Measurements from ENCODE around the gene COA8. TPM values are rescaled to one million over a fixed set of nuclear protein-coding genes. Genes with fewer than 3 reads are reported as not detected.

COA8 gene
- total and polyA plus RNA-seq, 2 of the 13 experiments (the other 11 are each of a cell fraction or from before 2014, with no cell fraction given) = 10.9 to 25.1 TPM

GRCh38 chr14:103628684-103629502 lies 66.1 kb downstream of the COA8 start, which contains the start of gene KLC1 (continued):
- TF ChIP-seq PAXIP1 (CRISPR knock-in tag; conservative IDR thresholded peaks at IDR 0.05) = 0 out of 2 replicates have a peak, but pooled peaks have one; percentile 30
- TF ChIP-seq ZNF451 (CRISPR knock-in tag; IDR thresholded peaks at IDR 0.05) = no peak
- TF ChIP-seq TCF12 (IDR thresholded peaks at IDR 0.05) = no peak
- TF ChIP-seq TCF12 (CRISPR knock-in tag; IDR thresholded peaks at IDR 0.05) = no peak; the same call in 1 of the 2 replicates
- TF ChIP-seq ZSCAN9 (CRISPR knock-in tag; IDR thresholded peaks at IDR 0.05; ENCODE audit: borderline replicate concordance) = peak; percentile 37; the same call in 1 of the 2 replicates
- TF ChIP-seq NCOA1 (CRISPR knock-in tag; IDR thresholded peaks at IDR 0.05) = no peak
- TF ChIP-seq ZNF674 (CRISPR knock-in tag; IDR thresholded peaks at IDR 0.05; ENCODE audit: low read depth) = 0 out of 2 replicates have a peak, but pooled peaks have one; percentile 68
- no peak for TF ChIP-seq RORA (CRISPR knock-in tag; IDR thresholded peaks at IDR 0.05)
- peak; percentile 37; the same call in 1 of the 2 replicates for TF ChIP-seq BRCA1 (CRISPR knock-in tag; IDR thresholded peaks at IDR 0.05)
- TF ChIP-seq ZGPAT (CRISPR knock-in tag; IDR thresholded peaks at IDR 0.05) = no peak; the same call in 1 of the 2 replicates
- TF ChIP-seq PPARG (CRISPR knock-in tag; conservative IDR thresholded peaks at IDR 0.05) = no peak
- TF ChIP-seq HOXA7 (CRISPR knock-in tag; IDR thresholded peaks at IDR 0.05) = no peak
- TF ChIP-seq ZNF235 (CRISPR knock-in tag; IDR thresholded peaks at IDR 0.05; ENCODE audit: borderline replicate concordance) = 0 out of 2 replicates have a peak, but pooled peaks have one; percentile 36
- peak; percentile 56; the same call in 1 of the 2 replicates for TF ChIP-seq TFDP1 (CRISPR knock-in tag; IDR thresholded peaks at IDR 0.05; ENCODE audit: borderline replicate concordance)
- TF ChIP-seq ZNF441 (CRISPR knock-in tag; IDR thresholded peaks at IDR 0.05; ENCODE audit: borderline replicate concordance) = peak; percentile 25; the same call in 1 of the 2 replicates
- TF ChIP-seq ZNF207 (IDR thresholded peaks at IDR 0.05; ENCODE audit: borderline replicate concordance) = no peak
- peak; percentile 52; the same call in 1 of the 2 replicates for TF ChIP-seq ZBTB3 (CRISPR knock-in tag; IDR thresholded peaks at IDR 0.05; ENCODE audit: borderline replicate concordance, low read depth)
- 0 out of 2 replicates have a peak, but pooled peaks have one; percentile 20 for TF ChIP-seq NRL (CRISPR knock-in tag; IDR thresholded peaks at IDR 0.05; ENCODE audit: borderline replicate concordance)
- peak; percentile 70; the same call in 1 of the 2 replicates for TF ChIP-seq ZNF574 (CRISPR knock-in tag; IDR thresholded peaks at IDR 0.05)

Measured in HepG2 (cell line).